Astrocyte of the cerebellum (primary cell): ENCODE measurements around the gene NAA80.

Source experiments
- DNase-seq: peaks from one replicate; pipeline ENCODE4 v3.0.0-alpha.2; 2011; ENCODE audit warnings: low read depth
- H3K4me3 ChIP-seq: 2 replicates; pipeline ENCODE4 v1.5.1; 2011; ENCODE audit warnings: mild to moderate bottlenecking, low read depth, low read length, moderate library complexity
- CTCF ChIP-seq: IDR thresholded peaks from 2 replicates; pipeline ENCODE4 v1.5.1; 2012; ENCODE audit warnings: low read length, low read depth, moderate library complexity, mild to moderate bottlenecking; ENCODE audit errors: missing control alignments
- in situ Hi-C: cut with HindIII; loops from 2 replicates; pipeline ENCODE4 v1.10.0; 2017; ENCODE audit warnings: low sequenced_read_pairs

Gene NAA80

GRCh38 chr3:50341996-50342650 lies 42.9 kb upstream of the NAA80 start:
- DNase-seq, result no peak
- in situ Hi-C loops, result no loop called here
- no peak overlapping the region for H3K4me3 ChIP-seq
- TF ChIP-seq CTCF, result no peak

- no peak for TF ChIP-seq CTCF
- DNase-seq, result no peak
- in situ Hi-C loops, result no loop called here
- no peak overlapping the region for H3K4me3 ChIP-seq
Observed at GRCh38 chr3:50341537-50341936, 42.3 kb upstream of the NAA80 start.

- no peak for TF ChIP-seq CTCF
- in situ Hi-C loops, result no loop called here
- no peak for DNase-seq
- H3K4me3 ChIP-seq, result no peak within 1 kb of the TSS
Observed at GRCh38 chr3:50340448-50341329, 41.5 kb upstream of the NAA80 start, which contains the start of gene RASSF1. Gene RASSF1 (minus strand): TSS chr3:50340836. CDS start chr3:50340805, 31 bp downstream.

GRCh38 chr3:50340147-50340447 lies 40.9 kb upstream of the NAA80 start:
- DNase-seq, result no peak
- no peak overlapping the region for H3K4me3 ChIP-seq
- in situ Hi-C loops, result no loop called here
- no peak for TF ChIP-seq CTCF

GRCh38 chr3:50339485-50340146 lies 40.4 kb upstream of the NAA80 start:
- H3K4me3 ChIP-seq, result no peak overlapping the region
- in situ Hi-C loops, result no loop called here

More at GRCh38 chr3:50339485-50340146, 40.4 kb upstream of the NAA80 start:
- DNase-seq, result no peak
- TF ChIP-seq CTCF, result no peak
